Smooth muscle cell (in vitro differentiated cells): Measurements from ENCODE around the gene LOX. TPM values are rescaled to one million over a fixed set of nuclear protein-coding genes. Genes with fewer than 3 reads are reported as not detected.

Source experiments
- DNase-seq: peaks from one replicate; lab custom pipeline; 2025; ENCODE audit not compliant: unreplicated experiment; lab: John Stamatoyannopoulos, UW
- H2AFZ ChIP-seq: fragments of 200-600 bp; sonication (generic); 2 replicates; pipeline ENCODE4 v1.6.0; 2016; ENCODE audit warnings: antibody characterized with exemption, low read depth, mild to moderate bottlenecking
- H3F3A ChIP-seq: fragments of 200-600 bp; sonication (generic); 2 replicates; pipeline ENCODE4 v1.6.0; 2017; ENCODE audit warnings: antibody characterized with exemption, low read depth
- H3K27ac ChIP-seq: fragments of 200-600 bp; sonication (generic); 2 replicates; pipeline ENCODE4 v1.5.1; 2016; ENCODE audit warnings: low read depth, mild to moderate bottlenecking
- H3K27me3 ChIP-seq: fragments of 200-600 bp; sonication (generic); 2 replicates; pipeline ENCODE4 v1.6.1; 2016; ENCODE audit warnings: low read depth, mild to moderate bottlenecking
- H3K36me3 ChIP-seq: fragments of 200-600 bp; sonication (generic); 2 replicates; pipeline ENCODE4 v1.5.1; 2016; ENCODE audit warnings: low read depth
- H3K4me1 ChIP-seq: fragments of 200-600 bp; sonication (generic); 2 replicates; pipeline ENCODE4 v1.5.1; 2016; ENCODE audit warnings: low read depth
- H3K4me2 ChIP-seq: fragments of 200-600 bp; sonication (generic); 2 replicates; pipeline ENCODE4 v1.6.0; 2016; ENCODE audit warnings: mild to moderate bottlenecking
- H3K4me3 ChIP-seq: fragments of 200-600 bp; sonication (generic); 2 replicates; pipeline ENCODE4 v1.5.1; 2016; ENCODE audit warnings: mild to moderate bottlenecking
- H3K79me2 ChIP-seq: fragments of 200-600 bp; sonication (generic); 2 replicates; pipeline ENCODE4 v1.6.0; 2016; ENCODE audit warnings: low read depth, mild to moderate bottlenecking
- H3K9ac ChIP-seq: fragments of 200-600 bp; sonication (generic); 2 replicates; pipeline ENCODE4 v1.6.0; 2016; ENCODE audit warnings: low read depth
- H3K9me3 ChIP-seq: fragments of 200-600 bp; sonication (generic); replicated peaks from 2 replicates; pipeline ENCODE4 v1.5.1; 2016; ENCODE audit warnings: low read depth
- H4K20me1 ChIP-seq: fragments of 200-600 bp; sonication (generic); 2 replicates; pipeline ENCODE4 v1.6.0; 2016; ENCODE audit warnings: low read depth
- CTCF ChIP-seq: fragments of 200-600 bp; sonication (generic); IDR thresholded peaks from 2 replicates; pipeline ENCODE4 v1.5.1; 2017; ENCODE audit warnings: borderline replicate concordance, mild to moderate bottlenecking, antibody characterized with exemption; ENCODE audit not compliant: insufficient read depth, poor library complexity, severe bottlenecking
- WGBS: methylation state at CpG from one replicate; pipeline ENCODE4 v1.1.7; 2016; ENCODE audit warnings: low lambda C conversion rate; 5-methylcytosine and 5-hydroxymethylcytosine counted together
- polyA plus RNA-seq: library from polyadenylated mRNA; unstranded; fragments of >200 nt; fragmentation: Nextera tagmentation; extraction: Ambion mirVana; gene quantifications from 2 replicates; pipeline ENCODE4 v1.2.1, GENCODE V29; 2016
- total RNA-seq: library from RNA; depleted of rRNA; stranded (reverse); fragments of >200 nt; gene quantifications from 2 replicates; pipeline ENCODE4 v1.2.3, GENCODE V29; 2014

Gene LOX
- total and polyA plus RNA-seq, 2 experiments from 2014 or later: 642 to 808 TPM

DNA sequence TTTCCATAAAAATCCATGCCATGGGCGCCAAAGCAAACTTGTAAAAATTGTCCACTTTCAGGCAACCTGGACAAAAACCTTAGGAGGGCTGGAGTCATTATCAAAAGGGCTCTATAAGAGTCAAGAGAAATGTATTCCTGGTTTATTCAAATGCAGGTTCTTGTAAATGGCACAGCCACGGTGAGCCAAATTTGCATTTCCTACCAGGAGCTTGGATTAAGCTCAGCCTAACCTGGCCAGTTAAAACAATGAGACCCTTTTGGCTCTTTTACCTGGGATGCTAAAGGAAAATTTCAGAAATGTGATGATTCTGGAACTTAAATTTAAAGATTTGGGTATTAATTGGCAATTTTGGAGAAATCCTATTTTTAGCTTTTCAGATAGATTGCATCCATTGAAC lies 42.4 kb upstream of the LOX start:
- WGBS: 67% methylated on average over 2 of the region's 2 CpGs
- H3K27me3 ChIP-seq: no peaks in the 10 kb centered on the region

GRCh38 chr5:122119205-122119604 lies 41.1 kb upstream of the LOX start:
- Histone ChIP-seq H3K4me2 (no peak overlapping the region), H3K79me2 (no peaks in the 10 kb centered on the region), H2AFZ (no peak overlapping the region), H3K9me3 (no peaks in the 10 kb centered on the region), H4K20me1 (no peaks in the 10 kb centered on the region), H3K27ac (no peak overlapping the region), H3K27me3 (peaks cover 5% of the 10 kb centered on the region), H3F3A (no peaks in the 10 kb centered on the region), H3K4me1 (no peaks in the 10 kb centered on the region), H3K4me3 (no peak overlapping the region), H3K9ac (no peak overlapping the region), H3K36me3 (no peaks in the 10 kb centered on the region)
- 75% methylated on average over 3 of the region's 3 CpGs for WGBS
- TF ChIP-seq CTCF: no peak
- DNase-seq: no peak

More for the DNA sequence above, 42.4 kb upstream of the LOX start:
- no peak for DNase-seq
- Histone ChIP-seq H3K79me2 (no peaks in the 10 kb centered on the region), H3K9ac (no peak overlapping the region), H2AFZ (no peak overlapping the region), H3K4me3 (no peak overlapping the region), H3K4me1 (no peaks in the 10 kb centered on the region), H3K27ac (no peak overlapping the region), H3F3A (no peaks in the 10 kb centered on the region), H3K9me3 (no peaks in the 10 kb centered on the region), H3K4me2 (no peak overlapping the region), H3K36me3 (no peaks in the 10 kb centered on the region), H4K20me1 (no peaks in the 10 kb centered on the region)
- no peak for TF ChIP-seq CTCF

DNA sequence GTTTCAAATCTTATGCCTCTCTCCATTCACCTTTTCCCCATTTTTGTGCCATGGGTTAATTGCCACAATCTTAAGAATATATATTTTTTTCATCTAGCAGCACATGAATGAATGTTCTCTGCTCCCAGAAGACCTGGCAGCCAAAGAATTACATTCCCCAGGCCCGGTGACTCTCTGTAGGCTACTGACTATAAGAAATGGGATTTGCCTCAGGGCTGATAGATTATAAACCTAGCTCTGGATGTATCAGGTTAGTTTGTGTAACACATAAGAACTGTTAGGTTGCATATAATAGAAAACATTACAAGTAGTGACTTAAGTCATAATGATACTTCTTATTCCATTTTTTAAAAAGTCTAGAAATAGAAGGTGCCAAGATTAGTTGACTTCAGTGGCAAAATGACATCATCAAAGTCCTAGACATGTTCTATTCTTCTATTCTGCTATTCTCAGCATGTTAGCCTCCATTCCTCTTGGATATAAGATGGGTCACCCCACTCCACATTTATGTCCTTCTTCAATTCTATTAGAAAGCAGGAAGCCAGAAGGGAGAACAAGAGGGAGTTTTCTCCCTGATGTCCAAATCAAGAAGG lies 40.4 kb upstream of the LOX start:
- no peak for DNase-seq
- Histone ChIP-seq H3K36me3 (no peaks in the 10 kb centered on the region), H3F3A (no peaks in the 10 kb centered on the region), H3K79me2 (no peaks in the 10 kb centered on the region), H3K4me1 (no peaks in the 10 kb centered on the region), H3K27ac (no peak overlapping the region), H3K4me3 (no peak overlapping the region), H3K9me3 (no peaks in the 10 kb centered on the region), H3K4me2 (no peak overlapping the region), H2AFZ (no peak overlapping the region), H3K9ac (no peak overlapping the region), H3K27me3 (peaks cover 8% of the 10 kb centered on the region), H4K20me1 (no peaks in the 10 kb centered on the region)
- WGBS: 80% methylated on average over 1 of the region's 1 CpG
- no peak for TF ChIP-seq CTCF

DNA sequence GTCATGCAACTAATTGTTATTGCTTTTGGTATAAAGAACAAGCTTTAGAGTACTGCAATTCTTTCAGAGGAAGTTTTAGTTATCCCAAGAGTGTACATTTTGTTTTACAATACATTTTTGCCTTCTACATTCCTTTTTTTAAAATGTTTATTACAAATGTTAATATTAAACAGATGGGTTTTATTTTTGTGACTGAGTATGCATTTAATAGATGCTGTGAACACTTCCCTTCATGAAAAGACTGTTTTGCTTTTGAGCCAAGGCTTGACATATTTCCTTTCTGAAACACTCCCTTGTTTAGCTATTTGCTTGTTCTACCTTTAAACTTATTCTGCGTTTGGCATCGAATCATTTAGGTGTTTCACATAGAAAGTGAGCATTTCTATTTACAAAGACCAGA lies 36.4 kb upstream of the LOX start:
- no peak overlapping the region for H2AFZ ChIP-seq
- H3K27me3 ChIP-seq: peaks cover 8% of the 10 kb centered on the region
- no peaks in the 10 kb centered on the region for H3K9me3 ChIP-seq
- no peak overlapping the region for H3K4me2 ChIP-seq
- H3K9ac ChIP-seq: no peak overlapping the region
- no peaks in the 10 kb centered on the region for H3F3A ChIP-seq
- no peak overlapping the region for H3K27ac ChIP-seq
- no peak for DNase-seq
- no peaks in the 10 kb centered on the region for H3K4me1 ChIP-seq
- H3K36me3 ChIP-seq: no peaks in the 10 kb centered on the region
- H4K20me1 ChIP-seq: no peaks in the 10 kb centered on the region
- 95% methylated on average over 2 of the region's 2 CpGs for WGBS
- no peaks in the 10 kb centered on the region for H3K79me2 ChIP-seq
- no peak overlapping the region for H3K4me3 ChIP-seq
- TF ChIP-seq CTCF: no peak
